ENCODE data around the gene GTPBP1. TPM values are rescaled to one million over a fixed set of nuclear protein-coding genes. Genes with fewer than 3 reads are reported as not detected.

GTPBP1 gene
- total RNA-seq, 1 donor from 2014 or later, result 49.8 TPM

- Mint-ChIP-seq H3K4me3 (ENCODE audit: unreplicated experiment) (no peak overlapping the region), H3K27me3 (ENCODE audit: low read depth, unreplicated experiment) (peaks cover 7% of the 10 kb centered on the region), H3K9me3 (ENCODE audit: unreplicated experiment) (no peaks in the 10 kb centered on the region), H3K36me3 (ENCODE audit: low read depth, unreplicated experiment) (no peaks in the 10 kb centered on the region), H3K27ac (ENCODE audit: unreplicated experiment) (no peak overlapping the region), H3K4me1 (ENCODE audit: low read depth, unreplicated experiment) (no peaks in the 10 kb centered on the region)
- FAIRE-seq (no peak), DNase-seq (ENCODE audit: low read depth) (no peak)
- Histone ChIP-seq H3K27ac (ENCODE audit: low read depth, low read length) (no peak overlapping the region), H3K4me2 (ENCODE audit: low read length) (no peak overlapping the region), H3K79me2 (ENCODE audit: insufficient read depth, low read length) (no peaks in the 10 kb centered on the region), H3K9me3 (ENCODE audit: insufficient read depth, low read depth, low read length) (no peaks in the 10 kb centered on the region), H3K36me3 (ENCODE audit: insufficient read depth, low read length) (no peaks in the 10 kb centered on the region), H3K4me1 (ENCODE audit: insufficient read depth, low read length) (peaks cover 10% of the 10 kb centered on the region), H2AFZ (ENCODE audit: low read depth, low read length) (no peak overlapping the region), H4K20me1 (ENCODE audit: insufficient read depth, low read length) (no peaks in the 10 kb centered on the region), H3K4me3 (ENCODE audit: insufficient read depth, low read depth, low read length) (no peak overlapping the region), H3K27me3 (ENCODE audit: insufficient read depth, low read length) (no peaks in the 10 kb centered on the region), H3K9ac (ENCODE audit: low read length) (no peak overlapping the region)
- TF ChIP-seq CTCF (IDR thresholded peaks at IDR 0.05; ENCODE audit: insufficient read depth, low read depth, low read length) (peak; percentile 57), EZH2 (IDR thresholded peaks at IDR 0.05; ENCODE audit: insufficient read depth, low read length) (no peak)
Observed at GRCh38 chr22:38766076-38766777, 60.5 kb downstream of the GTPBP1 start.

- H3K36me3 Mint-ChIP-seq (ENCODE audit: low read depth, unreplicated experiment), result no peaks in the 10 kb centered on the region
- H3K27me3 ChIP-seq (ENCODE audit: insufficient read depth, low read length), result no peaks in the 10 kb centered on the region
- H3K4me1 Mint-ChIP-seq (ENCODE audit: low read depth, unreplicated experiment), result no peaks in the 10 kb centered on the region
- H3K27ac ChIP-seq (ENCODE audit: low read depth, low read length), result no peak overlapping the region
- no peaks in the 10 kb centered on the region for H3K9me3 Mint-ChIP-seq (ENCODE audit: unreplicated experiment)
- H4K20me1 ChIP-seq (ENCODE audit: insufficient read depth, low read length), result no peaks in the 10 kb centered on the region
- no peak overlapping the region for H3K27ac Mint-ChIP-seq (ENCODE audit: unreplicated experiment)
- no peaks in the 10 kb centered on the region for H3K9me3 ChIP-seq (ENCODE audit: insufficient read depth, low read depth, low read length)
- no peak overlapping the region for H3K4me3 Mint-ChIP-seq (ENCODE audit: unreplicated experiment)
- no peak overlapping the region for H3K9ac ChIP-seq (ENCODE audit: low read length)
- no peak overlapping the region for H3K4me3 ChIP-seq (ENCODE audit: insufficient read depth, low read depth, low read length)
- H3K27me3 Mint-ChIP-seq (ENCODE audit: low read depth, unreplicated experiment), result peaks cover 13% of the 10 kb centered on the region
- no peak overlapping the region for H3K4me2 ChIP-seq (ENCODE audit: low read length)
- TF ChIP-seq EZH2 (IDR thresholded peaks at IDR 0.05; ENCODE audit: insufficient read depth, low read length), result no peak
- no peak for TF ChIP-seq CTCF (IDR thresholded peaks at IDR 0.05; ENCODE audit: insufficient read depth, low read depth, low read length)
- H3K79me2 ChIP-seq (ENCODE audit: insufficient read depth, low read length), result no peaks in the 10 kb centered on the region
- no peak for DNase-seq (ENCODE audit: low read depth)
- H2AFZ ChIP-seq (ENCODE audit: low read depth, low read length), result no peak overlapping the region
- no peak for FAIRE-seq
- H3K36me3 ChIP-seq (ENCODE audit: insufficient read depth, low read length), result no peaks in the 10 kb centered on the region
- peaks cover 10% of the 10 kb centered on the region for H3K4me1 ChIP-seq (ENCODE audit: insufficient read depth, low read length)
Observed at GRCh38 chr22:38767313-38767712, 61.6 kb downstream of the GTPBP1 start.

- Histone ChIP-seq H3K4me1 (ENCODE audit: insufficient read depth, low read length) (peaks cover 10% of the 10 kb centered on the region), H3K79me2 (ENCODE audit: insufficient read depth, low read length) (no peaks in the 10 kb centered on the region), H3K9me3 (ENCODE audit: insufficient read depth, low read depth, low read length) (no peaks in the 10 kb centered on the region), H3K4me2 (ENCODE audit: low read length) (no peak overlapping the region), H4K20me1 (ENCODE audit: insufficient read depth, low read length) (no peaks in the 10 kb centered on the region), H2AFZ (ENCODE audit: low read depth, low read length) (no peak overlapping the region), H3K9ac (ENCODE audit: low read length) (no peak overlapping the region), H3K36me3 (ENCODE audit: insufficient read depth, low read length) (no peaks in the 10 kb centered on the region), H3K27me3 (ENCODE audit: insufficient read depth, low read length) (no peaks in the 10 kb centered on the region), H3K4me3 (ENCODE audit: insufficient read depth, low read depth, low read length) (no peak overlapping the region), H3K27ac (ENCODE audit: low read depth, low read length) (no peak overlapping the region)
- H3K4me1 Mint-ChIP-seq (ENCODE audit: low read depth, unreplicated experiment), result no peaks in the 10 kb centered on the region
- DNase-seq (ENCODE audit: low read depth) (no peak), FAIRE-seq (no peak)
- no peak overlapping the region for H3K4me3 Mint-ChIP-seq (ENCODE audit: unreplicated experiment)
- H3K27me3 Mint-ChIP-seq (ENCODE audit: low read depth, unreplicated experiment), result peaks cover 13% of the 10 kb centered on the region
- no peaks in the 10 kb centered on the region for H3K36me3 Mint-ChIP-seq (ENCODE audit: low read depth, unreplicated experiment)
- no peak for TF ChIP-seq EZH2 (IDR thresholded peaks at IDR 0.05; ENCODE audit: insufficient read depth, low read length)
- no peak for TF ChIP-seq CTCF (IDR thresholded peaks at IDR 0.05; ENCODE audit: insufficient read depth, low read depth, low read length)
- H3K9me3 Mint-ChIP-seq (ENCODE audit: unreplicated experiment), result no peaks in the 10 kb centered on the region
- no peak overlapping the region for H3K27ac Mint-ChIP-seq (ENCODE audit: unreplicated experiment)
Observed at GRCh38 chr22:38768036-38768435, 62.3 kb downstream of the GTPBP1 start.
